Measurements from ENCODE around the gene ZDHHC20. TPM values are rescaled to one million over a fixed set of nuclear protein-coding genes. Genes with fewer than 3 reads are reported as not detected.

The ZDHHC20 gene
- polyA plus RNA-seq, 3 donors, result 28.1 to 67.8 (median 66.8) TPM

DNA sequence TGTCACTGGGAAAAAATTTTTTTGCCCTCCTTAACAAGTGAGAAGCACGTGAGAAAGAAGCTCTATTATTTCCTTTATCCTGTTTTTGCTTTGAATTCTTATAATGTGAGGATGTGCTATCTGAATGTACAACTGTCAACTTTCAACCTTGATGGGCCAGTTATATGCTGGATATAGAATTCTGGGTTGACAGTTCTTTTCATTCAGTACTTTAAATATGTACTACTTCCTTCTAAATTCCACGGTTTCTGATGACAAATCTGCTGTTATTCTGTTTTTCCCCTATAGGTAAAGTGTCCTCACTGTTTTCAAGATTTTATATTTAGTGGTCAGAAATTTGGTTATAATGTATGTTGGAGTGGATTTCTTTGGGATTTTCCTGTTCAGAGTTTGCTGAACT lies 29.9 kb downstream of the ZDHHC20 start:
- DNase-seq, result no peak
- intact Hi-C loops (cut with micrococcal nuclease), result no loop called here
- H3K9me3 ChIP-seq (replicated peaks in 1 of 2; ENCODE audit: control insufficient read depth in 1 of 2, insufficient read depth in 1 of 2, low read length in 2 of 2), result peaks cover 11 to 24% of the 10 kb centered on the region in 2 donors
- H2AFZ ChIP-seq (ENCODE audit: insufficient read depth, low read depth, low read length, poor library complexity, severe bottlenecking), result no peak overlapping the region
- peak overlapping the region in 1 of 7 donors; percentile 20 for H3K27ac Mint-ChIP-seq
- H3K27ac ChIP-seq (ENCODE audit: low read depth in 1 of 2, low read length in 2 of 2), result no peak overlapping the region
- H3K9me3 Mint-ChIP-seq, result peaks cover 16 to 29% (median 23%) of the 10 kb centered on the region in 7 donors
- H3K27me3 ChIP-seq (ENCODE audit: control insufficient read depth in 2 of 2, insufficient read depth in 2 of 2, low read length in 2 of 2), result no peaks in the 10 kb centered on the region
- no peaks in the 10 kb centered on the region for H3K36me3 ChIP-seq (replicated peaks in 1 of 2; ENCODE audit: control insufficient read depth in 1 of 2, insufficient read depth in 2 of 2, low read length in 2 of 2)
- peaks cover 7 to 10% of the 10 kb centered on the region in 2 donors for H3K4me1 ChIP-seq (ENCODE audit: control insufficient read depth in 1 of 2, insufficient read depth in 2 of 2, low read length in 2 of 2)
- no peak overlapping the region for H3K4me2 ChIP-seq (replicated peaks; ENCODE audit: extremely low read depth, low read length, poor library complexity, severe bottlenecking)
- no peak overlapping the region for H3K4me3 Mint-ChIP-seq
- no peak overlapping the region for H3K9ac ChIP-seq (ENCODE audit: insufficient read depth, low read length, poor library complexity, severe bottlenecking)
- TF ChIP-seq CTCF (IDR thresholded peaks at IDR 0.05), result no peak
- peaks cover 0 to 2% (median 0%) of the 10 kb centered on the region in 3 donors for H3K27me3 Mint-ChIP-seq (ENCODE audit: low read depth in 3 of 3)
- peaks cover 20% of the 10 kb centered on the region for H3K4me1 Mint-ChIP-seq
- WGBS (ENCODE audit: insufficient coverage), result no CpG with 5 or more reads among the region's 2 CpGs
- H3K79me2 ChIP-seq (ENCODE audit: insufficient read depth, low read length), result peaks cover 85% of the 10 kb centered on the region
- peaks cover 21% of the 10 kb centered on the region for H4K20me1 ChIP-seq (ENCODE audit: insufficient read depth, low read length)
- peaks cover 14 to 21% of the 10 kb centered on the region in 2 donors for H3K36me3 Mint-ChIP-seq
- no peak overlapping the region for H3K4me3 ChIP-seq (replicated peaks in 1 of 3; ENCODE audit: low read depth in 2 of 3, low read length in 3 of 3)

DNA sequence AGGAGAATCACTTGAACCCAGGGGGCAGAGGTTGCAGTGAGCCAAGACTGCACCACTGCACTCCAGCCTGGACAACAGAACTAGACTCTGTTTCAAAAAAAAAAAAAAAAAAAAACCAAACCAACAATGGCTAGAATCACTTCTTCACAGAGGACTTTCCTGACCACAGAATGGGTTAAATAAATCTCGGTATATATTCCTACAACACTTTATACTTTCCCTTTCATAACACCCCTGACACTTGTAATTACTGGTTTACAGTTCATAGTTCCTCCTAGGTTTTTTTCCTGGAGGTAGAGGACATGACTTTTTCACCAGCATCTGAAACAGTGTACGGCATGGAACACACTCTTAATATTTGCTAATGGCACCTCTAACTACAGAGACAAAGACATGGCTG lies 31.4 kb downstream of the ZDHHC20 start:
- Histone ChIP-seq H2AFZ (ENCODE audit: insufficient read depth, low read depth, low read length, poor library complexity, severe bottlenecking) (no peak overlapping the region), H3K4me3 (replicated peaks in 1 of 3; ENCODE audit: low read depth in 2 of 3, low read length in 3 of 3) (no peak overlapping the region), H3K27ac (ENCODE audit: low read depth in 1 of 2, low read length in 2 of 2) (peak overlapping the region in 1 of 2 donors; percentile 54), H3K4me2 (replicated peaks; ENCODE audit: extremely low read depth, low read length, poor library complexity, severe bottlenecking) (peak overlapping the region; percentile 23), H3K4me1 (ENCODE audit: control insufficient read depth in 1 of 2, insufficient read depth in 2 of 2, low read length in 2 of 2) (no peaks in the 10 kb centered on the region), H3K9ac (ENCODE audit: insufficient read depth, low read length, poor library complexity, severe bottlenecking) (no peak overlapping the region), H3K27me3 (ENCODE audit: control insufficient read depth in 2 of 2, insufficient read depth in 2 of 2, low read length in 2 of 2) (no peaks in the 10 kb centered on the region), H3K79me2 (ENCODE audit: insufficient read depth, low read length) (peaks cover 75% of the 10 kb centered on the region), H4K20me1 (ENCODE audit: insufficient read depth, low read length) (peaks cover 28% of the 10 kb centered on the region), H3K36me3 (replicated peaks in 1 of 2; ENCODE audit: control insufficient read depth in 1 of 2, insufficient read depth in 2 of 2, low read length in 2 of 2) (no peaks in the 10 kb centered on the region), H3K9me3 (replicated peaks in 1 of 2; ENCODE audit: control insufficient read depth in 1 of 2, insufficient read depth in 1 of 2, low read length in 2 of 2) (peaks cover 11 to 24% of the 10 kb centered on the region in 2 donors)
- Mint-ChIP-seq H3K36me3 (peaks cover 17 to 20% of the 10 kb centered on the region in 2 donors), H3K27me3 (ENCODE audit: low read depth in 3 of 3) (peaks cover 0 to 2% (median 0%) of the 10 kb centered on the region in 3 donors), H3K27ac (peak overlapping the region in 5 of 7 donors; percentile 20 to 79 (median 70)), H3K9me3 (peaks cover 16 to 25% (median 21%) of the 10 kb centered on the region in 7 donors), H3K4me1 (peaks cover 13% of the 10 kb centered on the region), H3K4me3 (no peak overlapping the region)
- intact Hi-C loops (cut with micrococcal nuclease), result no loop called here
- TF ChIP-seq CTCF (IDR thresholded peaks at IDR 0.05), result no peak
- 100% methylated on average over 1 of the region's 2 CpGs for WGBS (ENCODE audit: insufficient coverage)
- no peak for DNase-seq

All from CD14-positive monocyte (primary cell).